ENCODE data around the gene TSPYL6. TPM values are rescaled to one million over a fixed set of nuclear protein-coding genes. Genes with fewer than 3 reads are reported as not detected.

The TSPYL6 gene
- total RNA-seq, 1 donor from 2014 or later = not detected

Other genes with a start within 250 kb of the TSPYL6 start
- 6.8 and 8.5 TPM in 2 replicates for gene ACYP2, start 140.6 kb downstream of the TSPYL6 start, total RNA-seq
- gene SPTBN1, start 200.1 kb upstream of the TSPYL6 start, total RNA-seq = 277 and 311 TPM in 2 replicates